HepG2 (cell line): ENCODE results near the gene SAPCD1. TPM values are rescaled to one million over a fixed set of nuclear protein-coding genes. Genes with fewer than 3 reads are reported as not detected.

Source experiments
- ETS1 ChIP-seq: sonication (generic); formaldehyde crosslinking; IDR thresholded peaks from 2 replicates; pipeline ENCODE4 v1.4.0; 2020; ENCODE audit warnings: missing genetic modification reagents
- HMGXB4 ChIP-seq, 2 experiments: sonication (generic) in 1 of 2; formaldehyde crosslinking in 1 of 2; IDR thresholded peaks; 2 replicates each; pipeline versions ENCODE4 v1.4.0 to v1.6.1; 2018 to 2020; ENCODE audit warnings: missing genetic modification reagents in 2 of 2, borderline replicate concordance in 1 of 2, low read depth in 1 of 2, mild to moderate bottlenecking in 1 of 2, missing biosample characterization in 1 of 2
- HOXA9 ChIP-seq: sonication (generic); formaldehyde crosslinking; IDR thresholded peaks from 2 replicates; pipeline ENCODE4 v1.8.1; 2022; ENCODE audit warnings: missing genetic modification reagents, mild to moderate bottlenecking, moderate library complexity, borderline replicate concordance
- NFE2 ChIP-seq: sonication (generic); formaldehyde crosslinking; IDR thresholded peaks from 2 replicates; pipeline ENCODE4 v1.4.0; 2020; ENCODE audit warnings: missing genetic modification reagents
- RBAK ChIP-seq: sonication (generic); formaldehyde crosslinking; IDR thresholded peaks from 2 replicates; pipeline ENCODE4 v1.5.1; 2020; ENCODE audit warnings: mild to moderate bottlenecking, missing genetic modification reagents
- RBM39 ChIP-seq: fragments of 200-400 bp; formaldehyde crosslinking; IDR thresholded peaks from one replicate; pipeline ENCODE4 v1.6.1; 2018; ENCODE audit warnings: antibody characterized with exemption, mild to moderate bottlenecking, low read depth, low read length; ENCODE audit not compliant: poor library complexity, severe bottlenecking
- ZNF337 ChIP-seq: sonication (generic); formaldehyde crosslinking; IDR thresholded peaks from 2 replicates; pipeline ENCODE4 v1.5.1; 2020; ENCODE audit warnings: missing genetic modification reagents, low read depth, mild to moderate bottlenecking, borderline replicate concordance
- ZNF362 ChIP-seq: sonication (generic); formaldehyde crosslinking; IDR thresholded peaks from 2 replicates; pipeline ENCODE4 v1.4.0; 2020; ENCODE audit warnings: missing genetic modification reagents, mild to moderate bottlenecking, borderline replicate concordance
- ZNF782 ChIP-seq: sonication (generic); formaldehyde crosslinking; IDR thresholded peaks from 2 replicates; pipeline ENCODE4 v1.4.0; 2020; ENCODE audit warnings: missing genetic modification reagents, mild to moderate bottlenecking, borderline replicate concordance
- polyA plus RNA-seq, 8 experiments: library from polyadenylated mRNA; depleted of rRNA in 3 of 8; stranded (reverse) in 7 of 8; unstranded in 1 of 8; fragments of >200 nt; fragmentation: Illumina TruSeq in 4 of 8; extraction: Trizol in 4 of 8; gene quantifications; 2 replicates each; pipeline versions ENCODE4 v1.2.1 to v1.2.3, GENCODE V29; 2011 to 2016; ENCODE audit warnings: low read depth in 4 of 8, missing spikeins in 1 of 8, mixed read lengths in 1 of 8; ENCODE audit not compliant: insufficient read depth in 1 of 8
- total RNA-seq, 5 experiments: library from RNA; depleted of rRNA; stranded (reverse); fragments of >200 nt; fragmentation: Illumina TruSeq; extraction: Trizol; gene quantifications; 2 replicates each; pipeline ENCODE4 v1.2.3, GENCODE V29; 2016; ENCODE audit warnings: low read depth in 1 of 5
- TF ChIP-seq, protein P1 (sequence below): IDR thresholded peaks from 2 replicates; pipeline ENCODE4 v1.6.1; 2016; ENCODE audit warnings: low read depth

The SAPCD1 gene
- total and polyA plus RNA-seq, 2 of the 13 experiments (the other 11 are each of a cell fraction or from before 2014, with no cell fraction given) = 2.5 to 3.9 TPM

DNA sequence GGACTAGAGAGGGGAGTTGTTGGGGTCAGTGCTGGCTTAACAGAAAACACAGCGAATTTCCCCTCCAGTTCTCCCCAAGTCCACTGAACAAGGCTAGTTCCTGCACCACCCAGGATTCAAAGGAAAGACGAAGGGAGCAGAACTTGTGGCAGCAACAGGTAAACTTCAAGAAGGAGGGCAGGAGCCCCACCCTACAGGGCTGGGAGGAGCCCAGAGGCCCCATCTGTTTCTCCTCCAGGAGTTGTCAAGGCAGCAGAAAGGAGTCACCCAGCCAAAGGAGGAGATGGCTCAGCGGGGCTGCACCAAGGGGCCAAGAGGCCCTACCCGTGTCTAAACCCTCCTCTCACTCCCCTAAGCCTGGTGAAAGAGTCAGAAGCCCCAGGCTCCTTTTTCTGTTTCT lies 1.7 kb downstream of the SAPCD1 start (continued):
- TF ChIP-seq, protein P1, sequence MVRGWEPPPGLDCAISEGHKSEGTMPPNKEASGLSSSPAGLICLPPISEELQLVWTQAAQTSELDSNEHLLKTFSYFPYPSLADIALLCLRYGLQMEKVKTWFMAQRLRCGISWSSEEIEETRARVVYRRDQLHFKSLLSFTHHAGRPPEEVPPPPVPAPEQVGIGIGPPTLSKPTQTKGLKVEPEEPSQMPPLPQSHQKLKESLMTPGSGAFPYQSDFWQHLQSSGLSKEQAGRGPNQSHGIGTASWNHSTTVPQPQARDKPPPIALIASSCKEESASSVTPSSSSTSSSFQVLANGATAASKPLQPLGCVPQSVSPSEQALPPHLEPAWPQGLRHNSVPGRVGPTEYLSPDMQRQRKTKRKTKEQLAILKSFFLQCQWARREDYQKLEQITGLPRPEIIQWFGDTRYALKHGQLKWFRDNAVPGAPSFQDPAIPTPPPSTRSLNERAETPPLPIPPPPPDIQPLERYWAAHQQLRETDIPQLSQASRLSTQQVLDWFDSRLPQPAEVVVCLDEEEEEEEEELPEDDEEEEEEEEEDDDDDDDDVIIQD (CRISPR knock-in tag) = no peak
- no peak for TF ChIP-seq HMGXB4 (CRISPR knock-in tag; IDR thresholded peaks at IDR 0.05; ENCODE audit: borderline replicate concordance in 1 of 2, low read depth in 1 of 2)
- no peak for TF ChIP-seq ZNF337 (CRISPR knock-in tag)
- no peak for TF ChIP-seq RBAK (CRISPR knock-in tag)
- no peak for TF ChIP-seq HOXA9 (CRISPR knock-in tag)
- no peak for TF ChIP-seq ETS1 (CRISPR knock-in tag)
- TF ChIP-seq ZNF362 (CRISPR knock-in tag) = no peak
- TF ChIP-seq NFE2 (CRISPR knock-in tag) = no peak
- no peak for TF ChIP-seq RBM39
- no peak for TF ChIP-seq ZNF782 (CRISPR knock-in tag)
- TF ChIP-seq, all 625 proteins: peak for 0
